ENCODE measurements around the gene MACO1. TPM values are rescaled to one million over a fixed set of nuclear protein-coding genes. Genes with fewer than 3 reads are reported as not detected.

The MACO1 gene
- total RNA-seq, 2 experiments from 2014 or later = 17.1 to 18.0 TPM

GRCh38 chr1:25532970-25533369 is 102.3 kb downstream of the MACO1 start:
- DNase-seq (no peak), ATAC-seq (no peak)
- ChIA-PET CTCF (interaction anchor here (1.0 kb wide), 1 partner anchor 35 kb away, joined by 3 read pairs; no protein-coding TSS in a partner anchor), POLR2A (no interaction called here)
- Mint-ChIP-seq H3K27me3 (no peaks in the 10 kb centered on the region), H3K9me3 (no peaks in the 10 kb centered on the region), H3K4me1 (ENCODE audit: low read depth) (peaks cover 2% of the 10 kb centered on the region), H3K36me3 (ENCODE audit: low read depth) (no peaks in the 10 kb centered on the region), H3K4me3 (no peak overlapping the region), H3K27ac (no peak overlapping the region)
- no peak for TF ChIP-seq CTCF (IDR thresholded peaks at IDR 0.05)
- intact Hi-C loops (cut with micrococcal nuclease) = no loop called here

GRCh38 chr1:25533775-25534409 is 103.2 kb downstream of the MACO1 start:
- H3K9me3 Mint-ChIP-seq = no peaks in the 10 kb centered on the region
- CTCF ChIA-PET = interaction anchor here (1.9 kb wide), 1 partner anchor 15 kb away, joined by 4 read pairs; no protein-coding TSS in a partner anchor
- no peak overlapping the region for H3K4me3 Mint-ChIP-seq
- POLR2A ChIA-PET = no interaction called here
- intact Hi-C loops (cut with micrococcal nuclease) = no loop called here
- ATAC-seq = no peak
- H3K27me3 Mint-ChIP-seq = no peaks in the 10 kb centered on the region
- no peak for TF ChIP-seq CTCF (IDR thresholded peaks at IDR 0.05)
- H3K36me3 Mint-ChIP-seq (ENCODE audit: low read depth) = no peaks in the 10 kb centered on the region
- peaks cover 6% of the 10 kb centered on the region for H3K4me1 Mint-ChIP-seq (ENCODE audit: low read depth)
- DNase-seq = no peak
- no peak overlapping the region for H3K27ac Mint-ChIP-seq

GRCh38 chr1:25534410-25534788 is 103.7 kb downstream of the MACO1 start:
- H3K4me1 Mint-ChIP-seq (ENCODE audit: low read depth) = peaks cover 3% of the 10 kb centered on the region
- intact Hi-C loops (cut with micrococcal nuclease) = no loop called here
- POLR2A ChIA-PET = interaction anchor here (1.1 kb wide), 1 partner anchor 10 kb away, joined by 5 read pairs; the partner anchor contains the start of gene LDLRAP1
- CTCF ChIA-PET = interaction anchor here (1.9 kb wide), 1 partner anchor 14 kb away, joined by 4 read pairs; no protein-coding TSS in a partner anchor
- no peaks in the 10 kb centered on the region for H3K27me3 Mint-ChIP-seq
- H3K9me3 Mint-ChIP-seq = no peaks in the 10 kb centered on the region
- no peak for TF ChIP-seq CTCF (IDR thresholded peaks at IDR 0.05)
- DNase-seq (no peak), ATAC-seq (no peak)
- no peaks in the 10 kb centered on the region for H3K36me3 Mint-ChIP-seq (ENCODE audit: low read depth)
- no peak overlapping the region for H3K4me3 Mint-ChIP-seq
- H3K27ac Mint-ChIP-seq = no peak overlapping the region

DNA sequence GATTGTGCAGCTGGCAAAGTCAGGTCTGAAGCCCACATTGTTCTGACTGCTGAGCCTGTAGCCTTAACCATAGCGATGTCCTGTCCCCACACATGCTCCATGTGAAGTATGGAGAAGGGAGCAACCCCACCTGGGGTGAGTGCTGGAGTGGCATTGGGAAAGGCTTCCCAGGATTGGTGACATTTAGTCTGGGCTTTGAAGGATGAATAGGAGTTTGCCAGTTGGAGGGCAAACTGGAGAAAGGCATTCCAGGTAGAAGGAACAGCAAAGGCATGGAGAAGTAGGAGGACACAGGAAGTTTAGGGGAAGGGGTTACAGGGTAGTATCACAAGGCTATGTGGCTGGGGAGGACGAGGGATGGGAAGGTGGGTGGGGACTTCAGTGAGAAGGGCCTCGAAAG is 105.4 kb downstream of the MACO1 start:
- H3K27ac Mint-ChIP-seq = no peak overlapping the region
- POLR2A ChIA-PET = no interaction called here
- no peak overlapping the region for H3K4me3 Mint-ChIP-seq
- H3K27me3 Mint-ChIP-seq = no peaks in the 10 kb centered on the region
- CTCF ChIA-PET = interaction anchor here (1.0 to 3.2 kb wide), 2 partner anchors 15 to 16 kb away, joined by 4 to 20 read pairs; no protein-coding TSS in a partner anchor
- DNase-seq (no peak), ATAC-seq (no peak)
- H3K36me3 Mint-ChIP-seq (ENCODE audit: low read depth) = no peaks in the 10 kb centered on the region
- no peaks in the 10 kb centered on the region for H3K9me3 Mint-ChIP-seq
- TF ChIP-seq CTCF (IDR thresholded peaks at IDR 0.05) = no peak
- intact Hi-C loops (cut with micrococcal nuclease) = no loop called here
- peaks cover 3% of the 10 kb centered on the region for H3K4me1 Mint-ChIP-seq (ENCODE audit: low read depth)

DNA sequence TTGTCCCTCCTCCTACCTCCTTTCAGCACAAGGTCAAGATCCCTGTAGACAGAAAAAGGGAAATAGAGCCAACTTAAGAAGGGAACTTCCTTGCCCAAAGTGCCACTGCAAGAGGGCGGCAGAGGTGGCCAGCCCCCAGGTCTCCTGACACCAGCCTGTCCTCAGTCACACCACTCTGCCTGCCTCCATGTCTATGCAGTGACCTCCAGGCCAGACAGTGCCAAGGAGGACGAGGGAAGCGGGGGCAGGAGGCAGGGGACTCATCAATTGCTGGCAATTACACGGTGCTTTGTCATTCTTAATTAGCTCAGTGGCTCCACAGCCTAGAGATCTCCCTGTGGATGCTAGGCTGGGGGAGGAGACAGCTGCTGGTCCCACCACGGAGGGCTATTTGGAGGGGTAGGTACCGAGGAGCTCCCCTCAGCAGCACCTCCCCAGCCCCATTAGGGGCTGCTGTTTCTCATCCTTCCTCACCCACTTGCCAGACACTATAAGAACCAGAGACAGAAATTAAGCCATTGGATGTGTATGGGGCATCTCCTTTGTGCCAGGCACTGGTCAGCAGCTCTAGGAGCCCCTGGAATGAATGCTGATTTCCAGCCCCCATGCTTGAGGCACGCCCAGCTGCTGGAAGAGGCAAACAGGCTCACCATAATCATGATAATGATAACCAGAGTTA is 106.6 kb downstream of the MACO1 start:
- intact Hi-C loops (cut with micrococcal nuclease) = no loop called here
- ChIA-PET POLR2A (interaction anchor here (0.7 to 1.4 kb wide), 2 partner anchors 11 kb away, joined by 3 read pairs; no protein-coding TSS in a partner anchor), CTCF (interaction anchor here (1.0 to 3.2 kb wide), 6 partner anchors 13 to 258 kb away, joined by 3 to 20 read pairs (median 4); no protein-coding TSS in a partner anchor)
- TF ChIP-seq CTCF (IDR thresholded peaks at IDR 0.05) = no peak
- no peak for ATAC-seq
- H3K27me3 Mint-ChIP-seq = no peaks in the 10 kb centered on the region
- H3K36me3 Mint-ChIP-seq (ENCODE audit: low read depth) = no peaks in the 10 kb centered on the region
- no peak overlapping the region for H3K4me3 Mint-ChIP-seq
- no peak for DNase-seq
- H3K4me1 Mint-ChIP-seq (ENCODE audit: low read depth) = peaks cover 3% of the 10 kb centered on the region
- H3K27ac Mint-ChIP-seq = no peak overlapping the region
- H3K9me3 Mint-ChIP-seq = no peaks in the 10 kb centered on the region

All from activated CD8-positive, alpha-beta T cell treated with anti-CD3 and anti-CD28 coated beads for 36 hours (primary cell).